Hematopoietic multipotent progenitor cell treated with erythropoietin and hydrocortisone succinate and interleukin-3 and kit ligand, for 8 days (in vitro differentiated cells): ENCODE results near the gene APLN.

Experiments used
- DNase-seq: peaks from one replicate; pipeline ENCODE4 v3.0.0-alpha.2; 2015

APLN gene

DNA sequence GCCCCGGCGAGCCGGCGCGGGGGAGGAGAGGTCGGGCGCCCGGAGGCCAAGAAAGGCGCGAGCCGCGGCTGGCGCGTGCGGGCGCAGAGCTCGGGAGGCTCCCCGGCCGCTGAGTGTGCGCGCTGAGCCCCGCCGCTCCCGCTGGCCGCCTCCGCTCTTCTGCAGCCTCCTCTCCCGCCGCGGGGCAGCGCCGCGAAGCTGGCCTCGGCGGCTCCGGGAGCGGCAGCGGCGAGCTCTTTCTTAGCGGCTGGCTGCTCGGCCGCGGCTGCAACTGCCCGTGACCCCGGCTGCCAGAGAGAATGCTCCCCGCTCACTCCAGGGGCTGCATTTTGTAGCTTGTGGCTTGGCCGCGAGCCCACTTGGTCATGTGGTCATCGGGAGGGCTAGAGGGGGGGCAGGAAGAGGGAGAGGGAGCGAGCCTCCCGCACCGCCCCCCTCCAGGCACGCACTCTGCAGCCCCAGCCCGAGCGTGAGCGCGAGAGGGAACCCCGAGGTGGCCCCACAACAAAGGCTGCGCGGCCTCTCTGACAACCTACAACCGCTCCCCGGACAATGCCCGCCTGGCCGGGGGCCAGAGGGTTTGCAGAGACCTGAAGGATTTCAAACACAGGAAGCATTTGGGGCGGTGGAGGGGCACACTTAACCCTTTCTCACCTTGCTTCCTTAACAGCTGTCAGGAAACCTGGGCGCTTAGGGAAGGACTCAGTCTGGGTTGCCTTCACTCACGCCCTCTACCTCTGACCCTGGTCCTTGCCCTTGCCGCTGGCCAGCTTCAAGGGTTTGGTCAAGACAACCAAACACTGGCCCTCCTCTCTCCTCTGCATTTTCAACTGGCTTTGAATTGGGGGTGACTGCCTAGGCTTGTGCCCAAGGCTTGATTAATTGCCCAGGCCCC lies at the start of gene APLN:
Gene APLN, minus strand, starts transcription at position 305 of the 895 bp plus-strand sequence. CDS start 326 bp downstream, outside the sequence.
- no peak for DNase-seq

DNA sequence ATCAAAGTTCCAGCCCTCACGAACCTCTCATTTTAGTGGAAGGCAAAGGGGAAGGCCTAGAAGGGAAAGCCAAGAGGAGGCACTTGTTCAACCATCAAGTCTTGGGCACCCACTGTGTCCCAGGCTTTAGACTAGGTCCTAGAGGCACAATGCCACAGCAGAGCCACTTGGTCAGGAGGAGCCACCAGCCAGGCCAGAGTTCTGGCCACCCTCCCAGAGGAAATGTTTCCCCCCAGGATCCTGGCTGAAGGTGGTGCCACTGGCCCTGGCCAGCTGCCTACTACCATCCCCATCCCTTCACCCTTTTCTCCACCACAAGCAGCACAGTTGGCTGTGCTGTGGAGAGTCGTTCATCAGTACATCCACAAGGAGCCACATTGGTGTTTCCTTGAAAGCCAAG lies 49.7 kb upstream of the APLN start:
- DNase-seq = no peak

- DNase-seq = no peak
These were observed 46.9 kb upstream of the APLN start for GRCh38 chrX:129701624-129702069.

- no peak for DNase-seq
These were observed 45.8 kb upstream of the APLN start for GRCh38 chrX:129700536-129700935.

GRCh38 chrX:129698150-129698549 lies 43.4 kb upstream of the APLN start:
- DNase-seq = no peak

- DNase-seq = no peak
These were observed 42.6 kb upstream of the APLN start for GRCh38 chrX:129697204-129697829.

DNA sequence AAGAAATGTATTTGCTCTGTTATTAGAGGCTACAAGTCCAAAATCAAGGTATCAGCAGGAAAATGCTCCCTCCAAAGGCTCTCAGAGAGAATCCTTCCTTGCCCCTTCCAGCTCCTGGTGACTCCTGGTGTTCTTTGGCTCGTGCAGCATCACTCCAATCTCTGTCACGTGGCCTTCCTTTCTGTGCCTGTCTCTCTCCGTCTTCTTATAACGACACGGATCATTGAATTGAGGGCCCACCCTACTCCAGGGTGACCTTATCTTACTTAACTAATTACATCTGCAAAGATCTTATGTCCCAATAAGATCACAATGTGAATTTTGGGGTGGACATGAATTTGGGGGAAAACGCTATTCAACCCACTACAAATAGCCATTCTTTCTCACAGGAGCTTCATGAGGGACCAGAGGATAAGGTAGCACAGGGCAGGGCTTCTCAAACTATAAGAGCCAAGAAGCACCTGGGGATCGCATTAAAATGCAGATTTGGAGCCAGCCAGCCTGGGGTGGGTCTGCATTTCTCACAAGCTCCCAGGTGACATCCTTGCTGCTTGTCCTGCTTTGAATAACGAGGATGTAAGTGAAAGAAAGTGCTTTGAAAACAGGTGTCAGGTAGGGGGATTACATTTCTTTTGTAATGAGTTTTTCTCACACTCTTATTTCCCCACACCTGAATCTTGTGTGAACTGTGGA lies 41.9 kb upstream of the APLN start:
- DNase-seq = no peak

DNA sequence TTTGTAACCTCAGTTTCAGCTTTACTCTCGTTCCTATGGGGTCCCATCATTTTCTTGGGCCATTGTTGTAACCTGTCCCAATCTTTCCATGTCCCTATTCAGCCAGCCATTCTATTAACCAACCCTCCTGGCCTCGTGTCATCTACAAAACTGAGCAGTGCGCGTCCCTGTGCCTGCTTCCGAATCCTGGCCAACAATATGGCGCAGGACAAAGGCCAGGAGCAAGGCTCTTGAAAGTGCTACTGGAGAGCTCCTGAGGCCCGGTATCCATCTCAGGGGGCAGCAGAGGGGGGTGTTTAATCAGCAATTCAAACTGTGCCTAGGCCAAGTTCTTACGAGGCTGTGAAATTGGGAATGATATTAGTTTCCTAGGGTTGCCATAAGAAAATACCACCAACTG lies 41.2 kb upstream of the APLN start:
- DNase-seq = no peak

GRCh38 chrX:129695535-129695934 lies 40.8 kb upstream of the APLN start:
- no peak for DNase-seq

GRCh38 chrX:129694805-129695204 lies 40.0 kb upstream of the APLN start:
- DNase-seq = no peak

DNA sequence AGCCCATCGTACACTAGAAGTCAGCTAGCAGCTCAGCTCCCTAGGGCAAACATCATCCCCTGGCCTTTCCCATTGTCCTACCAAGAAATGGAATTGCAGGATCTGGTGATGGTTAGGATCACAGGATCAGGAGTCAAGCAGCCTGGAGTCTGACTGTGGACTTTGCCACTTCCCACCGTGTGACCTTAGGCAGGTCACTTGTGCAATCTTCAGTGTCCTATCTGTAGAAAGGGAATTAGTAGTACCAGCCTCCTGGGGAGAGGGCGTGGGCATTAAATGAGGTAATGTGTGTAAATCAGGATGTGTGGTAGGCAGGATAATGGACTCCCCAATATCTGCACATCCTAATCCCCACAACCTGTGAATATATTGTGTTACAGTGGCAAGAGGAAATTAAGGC lies 38.6 kb upstream of the APLN start:
- DNase-seq = no peak

DNA sequence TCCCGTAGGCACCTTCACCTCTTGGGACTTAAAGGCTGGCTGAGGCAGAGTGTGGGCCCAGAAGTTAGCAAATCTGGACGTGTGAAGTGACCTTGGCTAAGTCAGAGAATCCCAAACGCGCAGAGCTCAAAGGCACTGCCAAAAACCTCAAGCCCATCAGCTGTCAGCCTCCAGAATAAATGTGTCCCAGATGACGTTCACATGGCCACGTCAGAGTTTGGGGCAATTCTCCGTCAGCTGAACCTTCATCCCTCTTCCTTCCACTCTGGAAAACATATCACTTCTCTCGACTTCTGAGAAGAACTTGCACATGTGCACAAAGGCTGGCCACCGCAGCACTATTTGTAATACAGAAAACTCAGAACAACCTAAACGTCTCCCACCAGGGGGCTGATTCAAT lies 35.7 kb upstream of the APLN start:
- DNase-seq = no peak

- no peak for DNase-seq
These were observed 35.0 kb upstream of the APLN start for GRCh38 chrX:129689796-129690195.

- no peak for DNase-seq
These were observed 33.3 kb upstream of the APLN start for GRCh38 chrX:129688097-129688496.

GRCh38 chrX:129686422-129686948 lies 31.7 kb upstream of the APLN start:
- DNase-seq = no peak

DNA sequence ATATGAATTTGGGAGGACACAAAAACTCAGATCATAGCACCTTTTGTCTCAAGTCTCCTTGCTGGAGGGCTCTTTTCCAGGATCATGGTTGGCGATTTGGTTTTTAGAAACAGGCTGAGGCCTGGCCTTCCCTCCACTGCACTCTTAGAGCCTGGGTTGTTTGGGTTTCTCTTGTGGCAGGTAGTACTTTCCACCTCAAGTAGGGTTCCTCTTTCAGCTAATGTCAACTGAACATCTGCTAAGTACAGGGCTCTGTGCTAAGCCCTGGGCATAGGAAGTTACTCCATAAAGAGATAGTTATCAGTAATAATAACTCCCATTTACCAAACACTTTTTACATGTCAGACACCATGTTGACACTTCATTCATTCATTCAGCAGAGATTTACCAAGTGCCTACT lies 28.2 kb upstream of the APLN start:
- no peak for DNase-seq

- DNase-seq = no peak
These were observed 25.1 kb upstream of the APLN start for GRCh38 chrX:129679901-129680300.

DNA sequence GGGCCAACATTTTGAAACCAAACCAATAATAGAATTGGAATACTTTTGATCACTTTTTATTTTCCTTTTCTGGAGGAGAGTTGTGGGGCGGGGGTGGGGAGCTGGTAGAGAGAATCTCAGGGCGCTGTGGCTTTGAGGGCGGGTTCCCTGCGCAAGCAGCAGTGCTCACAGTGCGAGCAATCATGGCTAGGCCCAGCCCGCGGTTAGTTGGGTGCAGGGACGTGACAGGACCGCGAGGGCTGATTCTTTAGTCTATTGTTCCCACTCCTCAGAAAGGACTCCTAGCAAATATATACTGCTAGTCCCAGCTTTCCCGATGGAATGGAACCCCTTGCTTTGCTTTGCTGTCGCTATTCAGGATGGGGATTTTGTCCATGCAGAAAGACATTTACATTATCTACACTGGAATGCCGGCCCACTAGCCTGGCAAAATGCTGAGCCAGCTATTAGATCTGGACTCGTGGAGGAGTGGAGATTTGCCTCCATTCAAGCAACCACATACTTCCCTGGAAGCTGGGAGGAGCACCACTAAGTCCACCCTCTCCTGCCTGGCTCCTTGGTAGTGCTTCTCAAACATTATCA lies 23.9 kb upstream of the APLN start:
- DNase-seq = peak; percentile 20

DNA sequence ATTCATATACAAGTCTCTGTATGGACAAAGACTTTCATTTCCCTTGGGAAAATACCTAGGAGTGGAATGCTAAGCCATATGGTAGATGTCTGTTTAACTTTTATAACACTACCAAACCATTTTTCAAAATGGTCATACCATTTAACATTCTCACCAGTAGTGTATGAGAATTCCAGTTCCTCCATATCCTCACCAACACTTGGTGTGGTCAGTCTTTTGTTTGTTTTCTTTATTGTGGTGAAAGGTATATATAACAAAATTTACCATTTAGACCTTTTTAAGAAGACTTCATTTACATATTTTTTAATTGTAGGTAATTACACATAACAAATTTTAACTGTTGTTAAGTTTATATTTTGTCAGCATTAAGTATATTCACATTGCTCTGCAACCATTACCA lies 12.7 kb upstream of the APLN start:
- no peak for DNase-seq

DNA sequence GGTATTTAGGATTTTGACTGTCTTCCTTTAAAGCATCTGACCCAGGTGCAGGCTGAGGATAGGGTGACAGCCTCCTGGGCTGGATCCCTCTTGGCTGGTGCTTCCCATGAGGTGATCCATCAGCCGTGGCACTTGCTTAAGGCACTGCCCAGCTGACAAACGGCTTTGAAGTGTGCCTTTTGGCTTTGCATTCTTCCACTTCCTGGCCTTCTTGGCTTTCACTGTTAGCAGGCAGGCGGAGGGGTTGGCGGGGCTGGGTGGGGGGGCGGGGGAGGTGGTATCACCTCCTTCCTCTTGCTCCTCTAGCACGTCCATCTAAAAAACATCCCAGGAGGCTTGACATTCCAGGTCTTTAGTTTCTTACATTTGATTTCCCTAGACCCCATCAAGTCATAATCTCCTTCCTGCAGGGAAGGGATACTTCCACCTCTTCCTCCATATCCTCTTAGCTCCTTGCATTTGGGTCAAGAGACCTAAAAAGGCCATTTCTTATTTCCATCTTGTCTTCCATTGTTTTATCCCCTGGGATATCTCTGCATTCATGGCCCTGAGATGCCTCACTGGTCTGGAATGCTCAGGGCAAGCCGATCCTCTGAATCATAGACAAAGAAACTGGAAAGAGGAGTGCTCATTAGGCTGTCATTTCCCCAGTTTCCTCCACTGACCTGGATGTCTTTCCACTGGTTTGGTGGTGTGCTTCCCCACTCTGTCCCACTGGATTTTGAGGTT lies 11.3 kb upstream of the APLN start:
- DNase-seq = no peak

- no peak for DNase-seq
These were observed 8.4 kb upstream of the APLN start for GRCh38 chrX:129663171-129663570.

DNA sequence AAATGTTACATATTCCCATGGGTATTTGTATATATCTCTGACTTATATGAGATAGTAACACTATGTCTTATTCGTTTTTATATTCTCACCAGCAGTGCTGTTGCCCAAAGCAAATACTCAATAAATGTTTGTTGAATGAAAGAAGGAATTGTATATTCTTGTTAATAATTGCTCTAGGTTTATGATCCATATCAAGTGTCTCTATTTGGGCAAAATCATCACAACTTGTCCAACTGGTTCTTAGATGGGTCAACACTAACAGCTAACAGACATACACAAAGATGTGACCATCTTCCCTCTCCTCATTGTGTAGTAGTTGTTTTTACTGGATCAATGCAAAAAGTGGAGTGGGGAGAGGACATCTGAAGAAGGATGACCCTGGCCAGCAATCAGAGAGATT lies 6.6 kb upstream of the APLN start:
- DNase-seq = no peak
